HCT116 (cell line): ENCODE data around the gene TREML1. TPM values are rescaled to one million over a fixed set of nuclear protein-coding genes. Genes with fewer than 3 reads are reported as not detected.

Experiments
- ATAC-seq: fragments of 200-7000 bp; cut with Tn5 transposase; 2 replicates; pipeline ENCODE4 v1.9.1; 2020; ENCODE audit warnings: mild to moderate bottlenecking, moderate library complexity
- BruUV-seq: library from RNA; stranded (reverse); fragments of 400-500 nt; replicated peaks from 2 replicates; lab custom pipeline; 2021; lab: Mats Ljungman, UMichigan
- CTCF ChIA-PET: fragments of 300-600 bp; sonication (Branson Sonifier 250); formaldehyde crosslinking; loops from one replicate; lab custom pipeline; 2021; ENCODE audit warnings: antibody characterized with exemption; lab: Charles Lee
- POLR2A ChIA-PET: fragments of 300-600, 350-600 bp; sonication (Branson Sonifier 250); formaldehyde crosslinking; loops from one replicate; lab custom pipeline; 2021; ENCODE audit warnings: antibody characterized with exemption; lab: Charles Lee
- RAD21 ChIA-PET, 2 experiments: fragments of 300-600 bp; sonication (Branson Sonifier 250); formaldehyde crosslinking; loops; one replicate each; lab custom pipeline; 2023; ENCODE audit warnings: low total read pairs in 2 of 2; ENCODE audit not compliant: uncharacterized antibody in 2 of 2, unreplicated experiment in 2 of 2, low non-redundant PET in 1 of 2; lab: Charles Lee
- DNase-seq: peaks from one replicate; pipeline ENCODE4 v3.0.0-alpha.2; 2010; ENCODE audit warnings: low read depth, low spot score
- H2AFZ ChIP-seq: fragments of 200-600 bp; shearing (Covaris generic), sonication (generic); 2 replicates; pipeline ENCODE4 v1.6.1; 2017; ENCODE audit warnings: low read depth, mixed run types, mixed read lengths, antibody characterized with exemption, low read length; ENCODE audit not compliant: poor library complexity, severe bottlenecking
- H3K27ac ChIP-seq: 2 replicates; pipeline ENCODE4 v1.5.1; 2012; ENCODE audit warnings: low read depth, low read length
- H3K27me3 ChIP-seq: fragments of 200-600 bp; sonication (generic); 2 replicates; pipeline ENCODE4 v1.6.1; 2016; ENCODE audit warnings: mixed run types, low read length, mixed read lengths; ENCODE audit not compliant: insufficient read depth
- H3K36me3 ChIP-seq, 2 experiments: fragments of 200-500 bp in 1 of 2; fragments of 200-600 bp in 1 of 2; sonication (Bioruptor generic) in 1 of 2; sonication (generic) in 1 of 2; 2 replicates each; pipeline versions ENCODE4 v1.5.1 to v1.6.1; 2014 to 2016; ENCODE audit warnings: low read length in 2 of 2, inconsistent platforms in 1 of 2, mixed read lengths in 1 of 2, mixed run types in 1 of 2; ENCODE audit not compliant: insufficient read depth in 2 of 2, control insufficient read depth in 1 of 2
- H3K4me1 ChIP-seq, 2 experiments: fragments of 200-600 bp in 1 of 2; sonication (generic) in 1 of 2; 2 replicates each; pipeline versions ENCODE4 v1.5.1 to v1.6.1; 2012 to 2017; ENCODE audit warnings: low read length in 2 of 2, inconsistent platforms in 1 of 2, mild to moderate bottlenecking in 1 of 2, mixed read lengths in 1 of 2, mixed run types in 1 of 2, moderate library complexity in 1 of 2; ENCODE audit not compliant: insufficient read depth in 2 of 2, control insufficient read depth in 1 of 2
- H3K4me2 ChIP-seq: fragments of 200-600 bp; sonication (generic); 2 replicates; pipeline ENCODE4 v1.6.1; 2017; ENCODE audit warnings: mixed run types, low read length, mixed read lengths
- H3K4me3 ChIP-seq, 2 experiments: fragments of 200-600 bp in 1 of 2; sonication (generic) in 1 of 2; replicated peaks in 1 of 2; 2 replicates each; pipeline ENCODE4 v1.5.1; 2011 to 2016; ENCODE audit warnings: low read length in 2 of 2, control low read depth in 1 of 2, low read depth in 1 of 2, mild to moderate bottlenecking in 1 of 2, mixed read lengths in 1 of 2, mixed run types in 1 of 2
- H3K79me2 ChIP-seq: fragments of 200-600 bp; sonication (generic); 2 replicates; pipeline ENCODE4 v1.6.1; 2017; ENCODE audit warnings: mild to moderate bottlenecking, mixed run types, low read length, moderate library complexity, mixed read lengths; ENCODE audit not compliant: insufficient read depth
- H3K9ac ChIP-seq: fragments of 200-600 bp; sonication (generic); 2 replicates; pipeline ENCODE4 v1.6.1; 2016; ENCODE audit warnings: low read length, mixed read lengths
- H3K9me2 ChIP-seq: fragments of 200-600 bp; sonication (generic), shearing (Covaris generic); 2 replicates; pipeline ENCODE4 v1.6.1; 2017; ENCODE audit warnings: mixed run types, mild to moderate bottlenecking, moderate library complexity; ENCODE audit not compliant: insufficient read depth
- H3K9me3 ChIP-seq, 2 experiments: fragments of 200-500 bp in 1 of 2; fragments of 200-600 bp in 1 of 2; sonication (Bioruptor generic) in 1 of 2; sonication (generic) in 1 of 2; 2 replicates each; pipeline ENCODE4 v1.6.1; 2014 to 2017; ENCODE audit warnings: low read length in 2 of 2, mixed read lengths in 2 of 2, inconsistent platforms in 1 of 2, low read depth in 1 of 2, mild to moderate bottlenecking in 1 of 2, mixed run types in 1 of 2, moderate library complexity in 1 of 2; ENCODE audit not compliant: control insufficient read depth in 1 of 2, insufficient read depth in 1 of 2
- H4K20me1 ChIP-seq: fragments of 200-600 bp; sonication (generic), shearing (Covaris generic); 2 replicates; pipeline ENCODE4 v1.6.1; 2017; ENCODE audit warnings: mixed run types, mild to moderate bottlenecking, moderate library complexity; ENCODE audit not compliant: insufficient read depth
- CBX3 ChIP-seq: IDR thresholded peaks from 2 replicates; pipeline ENCODE4 v1.6.1; 2012; ENCODE audit warnings: low read depth
- CEBPB ChIP-seq: IDR thresholded peaks from 2 replicates; pipeline ENCODE4 v1.6.1; 2012; ENCODE audit warnings: low read depth
- CTCF ChIP-seq, 3 experiments: fragments of 200-600 bp in 1 of 3; sonication (generic) in 1 of 3; IDR thresholded peaks in 2 of 3; conservative IDR thresholded peaks in 1 of 3; 2 replicates each; pipeline ENCODE4 v1.5.1; 2012 to 2017; ENCODE audit warnings: low read depth in 2 of 3, low read length in 2 of 3, antibody characterized with exemption in 1 of 3, borderline replicate concordance in 1 of 3, control low read depth in 1 of 3, mild to moderate bottlenecking in 1 of 3, mixed read lengths in 1 of 3, mixed run types in 1 of 3, moderate library complexity in 1 of 3; ENCODE audit not compliant: insufficient read depth in 1 of 3
- FOSL1 ChIP-seq: IDR thresholded peaks from 2 replicates; pipeline ENCODE4 v1.6.1; 2012; ENCODE audit warnings: low read depth
- JUND ChIP-seq: IDR thresholded peaks from 2 replicates; pipeline ENCODE4 v1.6.1; 2012
- POLR2A ChIP-seq: IDR thresholded peaks from 2 replicates; pipeline ENCODE4 v1.7.0; 2011; ENCODE audit warnings: borderline replicate concordance; ENCODE audit not compliant: insufficient read depth, insufficient read length; ENCODE audit errors: extremely low read depth
- POLR2AphosphoS5 ChIP-seq: IDR thresholded peaks from 2 replicates; pipeline ENCODE4 v1.6.1; 2011; ENCODE audit warnings: mild to moderate bottlenecking, low read depth, low read length, moderate library complexity
- RAD21 ChIP-seq: IDR thresholded peaks from 2 replicates; pipeline ENCODE4 v1.6.1; 2012; ENCODE audit warnings: low read depth, mild to moderate bottlenecking
- SIN3A ChIP-seq: IDR thresholded peaks from 2 replicates; pipeline ENCODE4 v1.6.1; 2012; ENCODE audit warnings: low read depth
- TCF7L2 ChIP-seq: IDR thresholded peaks from 2 replicates; pipeline ENCODE4 v1.7.0; 2011; ENCODE audit warnings: borderline replicate concordance, inconsistent platforms; ENCODE audit not compliant: insufficient read depth, insufficient read length; ENCODE audit errors: extremely low read depth
- YY1 ChIP-seq: IDR thresholded peaks from 2 replicates; pipeline ENCODE4 v1.6.1; 2011; ENCODE audit warnings: low read length, low read depth, moderate library complexity, mild to moderate bottlenecking; ENCODE audit not compliant: insufficient replicate concordance; ENCODE audit errors: extremely low read depth
- ZBTB33 ChIP-seq: IDR thresholded peaks from 2 replicates; pipeline ENCODE4 v1.6.1; 2011; ENCODE audit warnings: mild to moderate bottlenecking, low read length, moderate library complexity; ENCODE audit not compliant: insufficient replicate concordance; ENCODE audit errors: extremely low read depth
- intact Hi-C: fragments of 100-400 bp; cut with micrococcal nuclease; formaldehyde crosslinking; loops from 2 replicates; pipeline ENCODE4 v1.10.0; 2022
- total RNA-seq: library from RNA; stranded (reverse); gene quantifications from one replicate; pipeline ENCODE4 v1.2.1, GENCODE V29; 2021; ENCODE audit not compliant: unreplicated experiment

Gene TREML1
- total RNA-seq, 1 experiment from 2014 or later: not detected

DNA sequence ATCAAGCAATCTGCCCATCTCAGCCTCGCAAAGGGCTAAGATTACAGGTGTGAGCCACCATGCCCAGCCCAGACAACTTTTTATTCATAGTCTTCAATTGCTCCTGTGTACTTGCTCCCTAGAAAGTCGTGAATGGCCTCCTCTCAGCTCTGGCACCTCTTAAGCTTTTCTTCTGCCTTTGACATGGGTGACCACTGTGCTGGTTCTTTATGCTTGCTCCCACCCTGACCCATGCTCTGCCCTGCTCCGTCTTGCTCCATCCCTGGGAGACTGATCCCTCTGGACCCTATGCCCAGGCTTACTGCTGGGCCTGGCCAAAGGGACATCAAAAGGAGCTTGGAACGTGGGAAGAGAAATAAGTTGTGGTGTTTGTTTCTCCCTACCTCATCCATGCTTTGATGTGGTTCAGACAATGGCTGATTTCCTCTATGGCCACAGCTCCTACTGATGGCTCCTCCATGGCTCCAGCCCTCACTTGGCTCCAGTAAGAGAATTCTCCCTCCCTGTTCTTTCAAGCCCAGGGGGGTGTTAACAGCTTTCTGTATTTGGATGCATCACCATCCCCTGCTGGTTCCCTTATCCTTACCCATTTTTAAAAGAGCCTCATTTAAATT is 16.5 kb upstream of the TREML1 start:
- ChIA-PET CTCF (interaction anchor here (1.6 kb wide), 1 partner anchor 11 kb away, joined by 7 read pairs; no protein-coding TSS in a partner anchor), POLR2A (no interaction called here)

More for the DNA sequence above, 16.5 kb upstream of the TREML1 start:
- no peaks in the 10 kb centered on the region for H3K9me3 ChIP-seq
- H3K4me1 ChIP-seq: no peaks in the 10 kb centered on the region
- no peaks in the 10 kb centered on the region for H3K9me2 ChIP-seq
- RAD21 ChIA-PET: no interaction called here
- no peak overlapping the region for H3K9ac ChIP-seq
- TF ChIP-seq POLR2AphosphoS5: no peak
- TF ChIP-seq POLR2A: no peak
- no peak for TF ChIP-seq YY1
- no peak for TF ChIP-seq SIN3A
- TF ChIP-seq CTCF (IDR thresholded peaks at IDR 0.05 in 2 of 3, conservative IDR thresholded peaks at IDR 0.05 in 1 of 3; ENCODE audit: borderline replicate concordance in 1 of 3, insufficient read depth in 1 of 3, low read depth in 2 of 3, low read length in 2 of 3): no peak
- TF ChIP-seq RAD21: no peak
- no peak for TF ChIP-seq ZBTB33
- TF ChIP-seq CBX3: no peak
- TF ChIP-seq TCF7L2: no peak
- TF ChIP-seq CEBPB: no peak
- TF ChIP-seq JUND: no peak
- no peak for TF ChIP-seq FOSL1
- TF ChIP-seq, all 23 proteins: peak for 0
- H3K36me3 ChIP-seq: no peaks in the 10 kb centered on the region
- no peak overlapping the region for H2AFZ ChIP-seq
- ATAC-seq: no peak
- no peak for DNase-seq
- H3K27ac ChIP-seq: no peak overlapping the region
- no peak overlapping the region for H3K4me3 ChIP-seq
- H3K27me3 ChIP-seq: peaks cover 58% of the 10 kb centered on the region
- no TSS peak for BruUV-seq
- no peak overlapping the region for H3K4me2 ChIP-seq
- intact Hi-C loops: no loop called here
- no peaks in the 10 kb centered on the region for H3K79me2 ChIP-seq
- H4K20me1 ChIP-seq: no peaks in the 10 kb centered on the region
